LHCN-M2 (cell line): ENCODE results near the gene TNFRSF18. TPM values are rescaled to one million over a fixed set of nuclear protein-coding genes. Genes with fewer than 3 reads are reported as not detected.
"Not testable (repeated sequence)": the region's sequence is repeated elsewhere in the genome, so short reads cannot be mapped to it uniquely, and the experiment has no call there.

ENCODE experiments used
- DNase-seq: peaks from one replicate; pipeline ENCODE4 v3.0.0-alpha.2; 2012; ENCODE audit warnings: low read depth
- polyA plus RNA-seq: library from polyadenylated mRNA; unstranded; fragments of >200 nt; gene quantifications from one replicate; pipeline ENCODE4 v1.2.1, GENCODE V29; 2012; ENCODE audit warnings: missing spikeins
- total RNA-seq: library from RNA; depleted of rRNA; stranded (reverse); fragments of >200 nt; gene quantifications from 2 replicates; pipeline ENCODE4 v1.2.3, GENCODE V29; 2014; rRNA removed

TNFRSF18 gene, protein sequence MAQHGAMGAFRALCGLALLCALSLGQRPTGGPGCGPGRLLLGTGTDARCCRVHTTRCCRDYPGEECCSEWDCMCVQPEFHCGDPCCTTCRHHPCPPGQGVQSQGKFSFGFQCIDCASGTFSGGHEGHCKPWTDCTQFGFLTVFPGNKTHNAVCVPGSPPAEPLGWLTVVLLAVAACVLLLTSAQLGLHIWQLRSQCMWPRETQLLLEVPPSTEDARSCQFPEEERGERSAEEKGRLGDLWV
- total RNA-seq, result not detected in 2 replicates
- not detected for polyA plus RNA-seq

DNA sequence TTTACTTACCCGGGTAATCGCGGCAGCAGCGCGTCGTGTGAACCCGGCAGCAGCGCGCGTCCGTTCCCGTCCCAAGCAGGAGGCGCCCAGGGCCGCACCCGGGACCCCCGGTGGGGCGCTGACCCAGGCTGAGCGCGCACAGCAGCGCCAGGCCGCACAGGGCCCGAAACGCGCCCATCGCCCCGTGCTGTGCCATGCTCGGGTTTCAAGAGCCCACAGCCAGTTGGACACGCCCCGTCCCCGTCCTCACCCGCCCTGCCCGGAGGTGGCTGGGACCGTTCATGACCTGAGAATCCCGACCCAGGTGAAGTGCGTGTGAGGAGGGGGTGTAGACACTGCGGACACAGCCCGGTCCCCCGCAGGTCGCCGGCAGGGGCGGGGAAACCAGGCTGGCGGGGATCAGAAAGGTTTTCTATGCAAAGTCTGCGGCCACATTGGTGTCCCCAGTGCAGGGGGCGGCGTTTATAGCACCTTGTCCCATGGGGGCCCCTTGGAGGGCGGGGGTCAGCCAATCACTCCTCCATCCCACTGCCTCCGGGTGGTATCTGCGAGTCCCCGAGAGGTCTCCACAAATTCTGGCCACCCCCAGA, at the start of gene TNFRSF18:
TNFRSF18 (minus strand) TSS at position 217 of the 590 bp plus-strand sequence; CDS start at position 196, 21 bp downstream.
- no peak for DNase-seq

DNA sequence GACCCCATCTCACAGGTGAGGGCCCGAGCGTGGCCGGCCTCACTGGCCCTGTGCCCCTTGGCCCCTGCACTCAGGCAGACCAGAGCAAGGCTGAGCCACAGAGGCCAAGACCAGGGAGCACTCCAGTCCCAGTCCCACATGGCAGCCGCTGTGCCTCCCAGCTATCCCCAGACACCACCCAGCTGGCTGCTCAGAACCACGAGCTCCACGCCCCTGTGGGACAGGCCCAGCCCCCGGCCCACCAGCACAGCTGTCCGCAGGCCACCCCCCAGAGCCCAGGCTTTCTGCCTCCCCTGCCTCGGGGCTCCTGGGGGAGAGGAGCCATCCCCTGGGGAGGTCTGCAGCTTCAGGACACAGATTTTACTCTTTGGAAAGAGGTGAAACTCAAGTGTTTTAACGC, 49.2 kb upstream of the TNFRSF18 start:
- no peak for DNase-seq

DNA sequence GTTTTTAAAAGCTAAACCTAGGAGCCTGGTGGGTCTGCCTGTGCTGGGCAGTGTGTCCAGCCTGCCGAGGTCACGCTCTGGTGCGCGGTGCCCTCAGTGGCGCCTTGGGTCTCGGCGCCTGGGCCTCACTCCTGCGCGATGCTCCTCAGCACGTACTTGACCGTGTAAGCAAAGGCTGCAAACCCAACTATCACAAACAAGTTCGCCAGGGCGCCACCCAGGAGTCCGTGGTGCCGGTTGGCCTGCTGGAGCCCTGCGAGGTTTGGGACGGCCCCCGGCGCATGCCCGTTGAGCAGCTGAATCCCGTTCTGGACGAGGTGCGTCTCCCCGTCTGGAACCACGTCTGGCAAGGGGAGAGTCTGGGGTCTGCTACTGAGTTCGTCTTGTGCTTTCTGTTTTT, 48.7 kb upstream of the TNFRSF18 start:
- no peak for DNase-seq

DNA sequence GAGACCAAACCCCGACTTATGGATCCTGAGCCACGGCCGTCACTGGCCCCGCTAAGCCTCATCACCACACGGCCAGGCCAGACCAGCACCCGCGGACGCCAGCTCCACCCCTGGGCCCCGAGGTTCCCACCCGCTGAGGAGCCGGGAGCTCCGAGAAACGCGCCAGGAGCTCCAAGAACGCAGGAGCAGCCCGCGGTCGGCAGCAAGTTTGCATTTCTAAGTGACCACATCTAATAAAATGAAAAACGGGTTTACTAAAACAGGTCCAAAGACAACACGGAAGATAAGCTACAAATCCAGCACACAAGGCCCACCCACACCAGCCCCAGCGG, 48.2 kb upstream of the TNFRSF18 start:
- DNase-seq, result no peak

DNA sequence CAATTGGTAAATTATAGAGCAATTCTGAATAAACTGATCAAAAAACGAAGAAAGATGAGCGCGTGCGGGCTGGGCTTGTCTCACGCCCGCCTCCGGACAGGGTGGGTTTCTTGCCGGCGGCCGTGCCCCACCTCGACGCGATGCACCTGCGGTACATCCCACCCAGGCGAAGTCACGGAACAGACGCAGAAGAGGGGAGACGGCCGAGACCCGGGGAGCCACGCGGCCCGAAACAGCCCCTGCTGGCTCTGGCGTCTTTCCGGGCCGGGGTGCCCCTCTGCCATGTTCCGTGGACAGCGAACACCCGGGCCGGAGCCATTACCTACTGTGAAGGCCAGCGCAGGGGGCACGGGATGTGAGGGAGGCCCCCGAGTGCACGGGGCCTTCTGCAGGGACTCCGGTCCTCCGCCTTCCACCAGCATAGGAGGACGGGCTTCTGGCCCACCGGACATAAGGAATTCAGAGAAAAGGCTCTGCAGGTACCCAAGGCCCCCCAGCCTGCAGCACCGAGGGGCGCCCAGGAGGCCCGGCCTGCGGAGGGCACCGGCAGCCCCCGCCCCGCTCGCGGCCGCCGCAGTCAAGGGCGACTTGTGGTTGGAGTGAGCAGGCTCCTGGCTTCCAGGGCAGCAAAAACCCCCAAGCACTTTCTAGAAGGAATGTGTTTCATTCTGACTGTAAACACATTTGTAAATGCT, 47.7 kb upstream of the TNFRSF18 start:
- DNase-seq, result no peak

DNA sequence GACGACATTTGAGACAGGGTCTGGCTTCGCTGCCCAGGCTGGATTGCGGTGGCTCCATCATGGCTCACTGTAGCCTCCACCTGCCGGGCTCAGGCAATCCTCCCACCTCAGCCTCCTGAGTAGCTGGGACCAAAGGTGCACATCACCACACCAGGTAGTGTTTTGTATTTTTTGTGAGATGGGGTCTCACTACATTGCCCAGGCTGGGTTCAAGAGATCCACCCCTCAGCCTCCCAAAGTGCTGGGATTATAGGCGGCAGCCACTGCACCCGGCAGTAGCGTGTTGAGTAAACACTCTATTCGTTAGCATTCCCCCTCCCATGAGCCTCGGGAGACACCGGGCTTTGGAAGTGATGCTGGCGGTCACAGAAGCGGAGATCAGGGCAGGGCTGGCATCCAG, 46.9 kb upstream of the TNFRSF18 start:
- DNase-seq, result no peak

DNA sequence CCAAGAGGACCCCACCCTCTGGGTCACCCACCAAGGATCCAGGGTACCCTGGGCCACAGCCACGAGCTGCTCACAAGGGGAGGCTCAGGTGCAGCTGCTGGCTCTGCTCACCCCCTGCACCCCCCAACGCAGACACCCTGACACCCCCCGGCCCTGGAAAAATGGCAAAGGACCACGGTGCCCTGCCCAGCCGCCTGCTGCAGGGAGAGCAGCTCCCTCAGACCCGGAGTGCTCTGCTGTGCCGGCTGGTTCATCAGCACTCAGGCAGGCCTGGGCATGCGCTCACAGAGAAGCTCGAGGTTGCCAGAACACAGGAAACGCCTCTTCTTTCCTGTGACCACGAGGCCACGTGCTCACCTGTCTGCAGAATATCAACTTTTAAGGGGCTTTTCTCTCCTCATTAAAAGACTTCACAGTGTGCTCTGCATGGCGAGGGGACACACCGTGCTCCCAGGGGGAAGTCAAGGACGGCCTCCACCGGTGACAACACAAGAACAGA, 44.4 kb upstream of the TNFRSF18 start:
- no peak for DNase-seq

DNA sequence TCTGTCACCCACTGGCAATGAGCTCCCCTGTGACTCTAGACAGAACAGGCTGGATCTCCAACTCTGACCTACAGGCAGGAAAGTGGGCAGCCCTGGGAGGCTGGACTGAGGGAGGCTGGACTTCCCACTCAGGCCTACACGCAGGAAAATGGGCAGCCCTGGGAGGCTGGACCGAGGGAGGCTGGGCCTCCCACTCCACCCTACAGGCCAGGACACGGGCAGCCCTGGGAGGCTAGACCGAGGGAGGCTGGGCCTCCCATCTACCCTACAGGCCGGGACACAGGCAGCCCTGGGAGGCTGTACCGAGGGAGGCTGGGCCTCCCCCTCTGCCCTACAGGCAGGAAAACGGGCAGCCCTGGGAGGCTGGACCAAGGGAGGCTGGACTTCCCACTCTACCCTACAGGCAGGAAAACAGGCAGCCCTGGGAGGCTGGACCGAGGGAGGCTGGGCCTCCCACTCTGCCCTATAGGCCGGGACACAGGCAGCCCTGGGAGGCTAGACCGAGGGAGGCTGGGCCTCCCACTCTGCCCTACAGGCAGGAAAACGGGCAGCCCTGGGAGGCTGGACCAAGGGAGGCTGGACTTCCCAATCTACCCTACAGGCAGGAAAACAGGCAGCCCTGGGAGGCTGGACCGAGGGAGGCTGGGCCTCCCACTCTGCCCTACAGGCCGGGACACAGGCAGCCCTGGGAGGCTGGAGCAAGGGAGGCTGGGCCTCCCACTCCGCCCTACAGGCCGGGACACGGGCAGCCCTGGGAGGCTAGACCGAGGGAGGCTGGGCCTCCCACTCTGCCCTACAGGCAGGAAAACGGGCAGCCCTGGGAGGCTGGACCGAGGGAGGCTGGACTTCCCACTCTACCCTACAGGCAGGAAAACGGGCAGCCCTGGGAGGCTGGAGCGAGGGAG, 41.9 kb upstream of the TNFRSF18 start:
- not testable (repeated sequence) for DNase-seq

DNA sequence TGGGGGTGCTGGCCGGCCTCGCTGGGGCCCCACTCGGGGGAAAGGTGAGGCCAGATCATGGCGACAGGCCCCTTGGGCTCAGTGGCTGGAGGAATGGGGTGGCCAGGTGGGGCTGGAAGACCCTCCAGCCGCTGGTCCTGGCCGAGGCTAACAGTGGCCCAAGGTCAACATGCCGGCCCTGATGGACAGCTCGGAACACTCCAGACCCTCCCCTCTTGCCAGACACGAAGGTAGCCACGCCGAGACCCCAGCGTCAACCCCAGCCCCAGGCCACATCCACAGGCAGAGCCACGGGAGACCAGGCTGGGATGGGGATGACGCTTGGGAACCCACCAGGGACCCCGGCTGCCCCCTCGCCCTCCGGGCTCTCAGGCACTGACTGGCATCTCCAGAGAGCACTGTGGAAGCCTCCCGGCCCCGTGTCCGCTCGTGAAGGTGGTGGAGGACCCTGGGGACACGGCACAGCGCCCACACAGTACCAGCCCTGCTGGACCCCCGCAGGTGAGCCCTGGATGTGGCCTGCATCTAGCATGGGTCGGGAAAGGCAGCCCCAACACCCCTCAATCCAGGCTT, 41.0 kb upstream of the TNFRSF18 start:
- no peak for DNase-seq

DNA sequence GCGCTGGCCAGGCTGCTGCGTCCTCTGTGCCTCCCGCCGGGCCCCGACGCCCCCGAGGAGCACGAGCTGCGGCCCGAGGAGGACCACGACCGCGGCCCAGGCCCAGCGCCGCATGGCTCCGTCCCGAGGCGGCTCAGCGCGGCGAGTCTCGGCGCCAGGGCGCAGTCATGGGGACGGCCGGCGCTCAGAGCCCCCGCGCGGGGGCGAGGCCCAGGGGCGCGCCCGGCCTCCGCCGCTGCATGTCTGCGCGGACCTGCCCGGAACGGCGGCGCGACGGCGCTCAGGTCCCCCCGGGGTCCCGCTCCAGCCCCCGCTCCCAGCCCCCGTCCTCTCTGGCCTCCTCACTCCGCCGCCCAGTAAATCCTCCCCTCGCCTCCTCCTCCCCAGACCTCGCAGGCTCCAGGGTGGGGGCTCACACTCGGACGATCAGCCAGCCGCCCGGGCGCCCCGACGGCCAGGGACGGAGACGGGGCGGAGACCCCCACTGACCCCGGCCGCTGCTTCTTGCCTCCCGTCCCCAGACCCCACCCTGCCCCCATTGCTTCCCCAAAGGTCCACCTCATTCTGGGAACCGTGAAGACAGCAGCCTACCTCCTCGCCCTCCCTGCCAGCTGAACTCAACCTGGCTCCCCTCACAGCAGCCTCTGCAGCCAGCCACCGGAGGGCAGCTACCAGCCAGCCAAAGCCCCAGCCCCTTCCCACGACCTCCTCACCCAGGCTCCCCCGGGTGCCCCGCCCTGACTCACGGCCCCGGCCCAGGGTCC, 40.4 kb upstream of the TNFRSF18 start, which contains the start of gene C1QTNF12:
C1QTNF12 (minus strand) TSS at position 146 of the 764 bp plus-strand sequence; CDS start at position 114, 32 bp downstream.
- DNase-seq, result no peak

DNA sequence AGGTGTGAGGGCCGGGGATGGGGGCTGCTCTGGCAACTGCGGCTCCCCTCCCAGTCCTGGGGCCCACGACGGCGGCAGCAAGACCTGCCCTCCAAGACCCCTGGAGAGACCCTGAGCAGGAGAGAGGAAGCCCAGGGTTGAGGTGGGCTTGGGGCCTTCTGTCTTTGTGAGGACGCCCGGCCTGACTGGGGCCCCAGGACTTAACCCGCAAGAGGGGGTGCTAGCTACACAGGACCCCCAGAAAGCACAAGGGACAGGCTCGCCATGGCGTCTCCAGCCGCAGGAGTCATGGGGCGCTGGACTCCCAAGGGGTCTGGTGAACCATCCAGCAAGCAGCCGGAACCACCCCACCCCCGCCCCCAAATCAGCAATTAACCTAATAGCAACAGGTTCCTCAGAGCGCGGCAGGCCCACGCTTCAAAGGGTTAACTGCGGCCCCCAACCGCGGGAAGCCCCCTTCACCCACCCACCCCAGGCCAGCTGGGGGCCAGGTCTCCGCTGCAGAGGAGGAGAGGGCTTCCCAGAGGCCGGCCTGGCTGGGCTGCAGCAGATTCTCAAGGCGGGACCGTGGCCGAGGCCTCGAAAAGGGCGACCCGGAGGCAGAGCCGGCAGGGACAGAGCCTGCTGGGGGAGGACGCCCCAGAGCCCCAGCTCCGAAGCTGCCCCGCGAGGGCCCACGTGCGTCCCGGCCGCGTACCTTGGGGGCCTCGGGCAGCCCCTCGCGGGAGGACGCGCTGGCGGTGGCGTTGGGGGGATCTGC, 39.6 kb upstream of the TNFRSF18 start:
- no peak for DNase-seq

DNA sequence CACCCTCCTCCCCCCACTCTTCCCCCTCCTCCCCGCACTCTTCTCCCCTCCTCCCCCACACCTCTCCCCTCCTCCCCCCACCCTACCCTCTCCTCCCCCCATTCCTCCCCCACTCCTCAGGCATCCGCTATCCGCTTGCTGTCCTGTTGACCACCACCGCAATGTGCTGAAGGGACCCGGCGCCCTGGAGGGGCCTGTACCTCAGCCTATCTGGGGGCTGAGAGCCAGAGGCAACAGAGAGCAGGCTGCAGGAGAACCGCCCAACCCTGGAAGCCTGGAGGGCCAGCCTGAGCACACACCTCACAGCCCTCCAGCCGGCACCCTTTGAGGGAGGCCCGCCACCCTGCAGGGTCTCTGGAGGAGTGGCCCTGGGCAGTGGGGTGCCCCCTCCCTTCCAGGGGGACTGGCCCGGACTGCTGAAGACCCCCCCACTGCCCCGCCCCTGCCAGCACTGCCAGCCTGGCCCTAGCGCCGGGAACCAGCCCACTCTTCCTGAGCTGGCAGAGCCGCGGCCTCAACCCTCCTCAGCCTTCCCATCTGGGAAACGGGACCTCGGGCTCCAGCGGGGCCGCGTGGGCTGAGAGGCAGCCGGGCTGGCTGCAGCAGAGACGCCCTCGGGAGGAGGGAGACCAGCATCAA, 38.9 kb upstream of the TNFRSF18 start:
- DNase-seq, result no peak

DNA sequence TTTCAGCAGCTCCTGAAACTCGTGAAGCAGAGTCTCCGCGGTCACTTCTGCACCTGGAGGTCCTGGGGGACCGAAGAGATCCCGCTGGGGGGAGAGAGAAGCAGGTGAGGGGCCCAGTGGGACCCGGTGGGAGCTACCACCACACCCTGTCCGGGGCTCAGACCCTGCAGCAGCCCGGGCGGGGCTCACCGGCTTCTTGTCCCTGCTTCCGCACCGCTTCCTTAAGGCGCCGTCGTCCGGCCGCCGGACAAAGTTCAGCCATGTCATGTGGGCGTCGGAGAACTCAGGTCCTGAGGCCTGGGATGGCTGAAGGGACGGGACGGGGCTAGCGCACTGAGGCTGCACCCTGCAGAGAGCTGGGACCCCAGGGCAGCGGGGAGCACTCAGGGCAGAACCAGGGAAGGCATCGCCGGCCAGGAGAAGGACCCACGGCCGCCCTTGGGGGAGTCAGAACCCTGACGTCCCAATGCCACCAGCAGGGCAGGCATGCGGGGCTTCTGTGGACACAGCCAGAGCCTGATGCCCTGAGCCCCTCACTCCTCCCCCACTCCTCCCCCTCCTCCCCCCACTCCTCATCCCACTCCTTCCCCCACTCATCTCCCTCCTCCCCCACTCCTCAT, 37.9 kb upstream of the TNFRSF18 start:
- no peak for DNase-seq

DNA sequence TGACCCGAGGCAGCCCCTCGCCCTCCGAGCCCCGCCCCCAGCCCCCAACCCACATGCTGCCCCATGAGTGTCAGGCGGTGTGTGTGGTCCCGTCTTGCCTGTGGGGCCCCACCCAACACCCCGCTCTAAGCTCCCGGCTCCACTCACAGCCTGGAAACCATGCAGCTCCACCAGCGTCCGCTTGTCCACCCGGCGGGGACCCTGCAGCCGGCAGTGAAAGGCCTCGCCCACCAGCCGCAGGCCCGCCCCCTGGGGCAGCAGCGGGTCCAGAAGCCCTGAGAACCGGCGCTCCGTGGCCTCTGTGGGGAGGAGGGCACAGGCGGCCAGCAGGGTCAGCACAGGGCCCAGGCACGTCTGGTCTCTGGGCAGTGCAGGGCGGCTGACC, 37.4 kb upstream of the TNFRSF18 start:
- no peak for DNase-seq

DNA sequence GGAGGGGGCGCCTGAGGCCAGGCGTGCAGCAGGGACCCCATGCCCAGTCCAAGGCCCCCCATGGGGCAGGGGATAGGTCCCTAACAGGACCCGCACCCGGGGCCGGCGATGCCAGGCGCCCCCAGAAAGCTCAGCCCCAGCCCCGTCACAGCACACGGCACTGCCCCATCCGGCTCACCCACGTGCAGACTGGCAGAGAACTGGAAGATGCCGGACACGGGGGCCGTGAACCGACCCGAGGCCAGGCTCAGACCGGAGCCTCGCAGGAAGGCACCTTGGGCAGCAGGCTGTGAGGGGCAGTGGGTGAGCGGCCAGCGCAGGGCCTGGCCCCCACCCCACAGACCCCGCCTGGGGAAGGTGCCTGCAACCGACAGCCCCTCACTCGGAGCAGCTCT, 36.9 kb upstream of the TNFRSF18 start:
- no peak for DNase-seq

DNA sequence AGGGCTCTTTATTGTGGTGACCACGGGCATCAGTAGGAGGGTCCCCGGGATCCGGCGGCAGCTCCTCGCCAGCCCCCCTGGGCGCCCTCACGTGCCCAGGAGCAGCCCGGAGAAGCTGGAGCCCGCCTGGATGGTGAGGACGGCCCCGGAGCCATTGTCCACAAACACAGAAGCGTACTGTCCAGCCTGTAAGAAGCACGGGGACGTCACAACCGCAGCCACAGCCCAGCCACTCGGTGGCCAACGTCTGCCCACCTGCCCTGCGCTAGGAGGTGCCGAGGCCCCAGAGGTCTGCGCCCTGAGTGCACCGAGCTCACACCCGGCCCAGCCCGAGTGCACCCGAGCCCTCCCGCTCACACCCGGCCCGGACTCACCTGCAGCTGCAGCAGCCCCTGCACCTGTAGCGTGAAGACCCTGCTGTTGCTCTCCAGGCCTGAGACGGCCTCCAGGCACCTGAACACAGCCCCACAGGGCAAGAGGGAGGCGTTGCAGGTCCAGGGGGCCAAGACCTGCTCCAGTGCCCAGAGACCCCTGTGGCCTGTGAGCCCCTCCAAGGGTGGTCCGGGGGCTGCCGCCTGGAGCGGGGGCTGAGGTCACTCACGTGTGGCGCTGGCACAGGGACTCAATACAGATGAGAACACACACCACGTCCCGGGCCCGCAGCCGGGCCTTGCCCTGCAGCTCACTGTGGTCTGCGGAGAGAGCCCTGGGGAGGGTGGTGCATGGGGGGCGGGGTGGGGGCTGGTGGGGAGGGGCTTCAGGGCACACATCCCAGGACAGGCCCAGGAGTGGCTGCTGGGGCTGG, 36.3 kb upstream of the TNFRSF18 start:
- no peak for DNase-seq

DNA sequence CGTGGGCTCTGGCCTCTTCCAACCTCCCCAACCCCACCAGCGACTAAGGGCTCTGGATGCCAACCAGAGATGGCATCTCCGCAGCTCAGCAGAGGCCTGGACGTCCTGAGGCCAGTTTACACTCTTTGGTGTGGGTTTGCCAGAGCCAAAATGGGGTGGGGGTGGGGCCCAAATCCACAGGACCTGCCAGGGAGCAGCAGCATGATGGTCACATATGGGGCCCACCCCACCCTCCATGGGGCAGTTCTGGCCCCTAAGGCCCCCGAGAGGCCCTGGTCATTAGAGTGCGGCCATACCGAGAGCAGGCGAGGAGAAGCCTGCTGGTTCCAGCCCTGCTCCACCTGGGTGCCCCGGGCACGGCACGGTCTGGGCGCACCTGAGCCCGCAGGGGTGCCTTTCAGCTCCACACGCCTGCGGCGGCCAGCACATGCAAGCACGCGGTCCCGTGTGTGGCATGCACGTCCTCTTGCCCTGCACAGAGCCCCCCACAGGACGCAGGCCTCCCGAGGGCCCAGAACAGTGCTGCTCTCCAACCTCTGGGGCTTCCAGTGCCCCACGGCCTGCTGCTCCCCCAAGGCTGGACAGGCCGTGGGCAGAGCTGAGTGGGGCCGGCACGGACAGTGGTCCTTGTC, 35.3 kb upstream of the TNFRSF18 start:
- no peak for DNase-seq
